ENCODE data around the gene AGTPBP1. TPM values are rescaled to one million over a fixed set of nuclear protein-coding genes. Genes with fewer than 3 reads are reported as not detected.
A peak's percentile ranks its signal among the peaks of the same experiment; 100 is the strongest.

The AGTPBP1 gene
- total RNA-seq, 2 donors from 2014 or later: 13.0 to 18.8 TPM

- Histone ChIP-seq H3K36me3 (replicated peaks in 1 of 2; ENCODE audit: insufficient read depth in 1 of 2, low read depth in 2 of 2) (no peaks in the 10 kb centered on the region), H3K9me3 (no peaks in the 10 kb centered on the region), H3K4me1 (peaks cover 8% of the 10 kb centered on the region), H3K27ac (no peak overlapping the region), H3K27me3 (no peaks in the 10 kb centered on the region), H3K4me3 (no peak overlapping the region)
- WGBS, 2 donors: 1 to 2% methylated on average over 26 to 55 of the region's 55 CpGs
- no peak for ATAC-seq
- intact Hi-C loops (cut with DNase I): no loop called here
- TF ChIP-seq CTCF (IDR thresholded peaks at IDR 0.05): no peak
- peak in 1 of 3 donors; percentile 7 for TF ChIP-seq POLR2A (IDR thresholded peaks at IDR 0.05)
- DNase-seq: peak in 2 of 4 donors; percentile 29 to 43
Measured at GRCh38 chr9:85522459-85523092, 219.2 kb downstream of the AGTPBP1 start.

GRCh38 chr9:85521371-85522197, 220.2 kb downstream of the AGTPBP1 start:
- ATAC-seq (no peak), DNase-seq (no peak)
- no peaks in the 10 kb centered on the region for H3K36me3 ChIP-seq (replicated peaks in 1 of 2; ENCODE audit: insufficient read depth in 1 of 2, low read depth in 2 of 2)
- no peaks in the 10 kb centered on the region for H3K9me3 ChIP-seq
- H3K4me1 ChIP-seq: peaks cover 8% of the 10 kb centered on the region
- H3K4me3 ChIP-seq: no peak overlapping the region
- no peak overlapping the region for H3K27ac ChIP-seq
- no peaks in the 10 kb centered on the region for H3K27me3 ChIP-seq
- 73 to 78% methylated on average over 23 of the region's 23 CpGs for WGBS, 2 donors
- intact Hi-C loops (cut with DNase I): no loop called here
- TF ChIP-seq CTCF (IDR thresholded peaks at IDR 0.05) (no peak), POLR2A (IDR thresholded peaks at IDR 0.05) (no peak)

- H3K36me3 ChIP-seq (replicated peaks in 1 of 2; ENCODE audit: insufficient read depth in 1 of 2, low read depth in 2 of 2): no peaks in the 10 kb centered on the region
Measured at GRCh38 chr9:85516976-85517637, 224.6 kb downstream of the AGTPBP1 start.

GRCh38 chr9:85516455-85516854, 225.3 kb downstream of the AGTPBP1 start:
- 24 to 40% methylated on average over 10 of the region's 10 CpGs for WGBS, 2 donors
- no peaks in the 10 kb centered on the region for H3K36me3 ChIP-seq (replicated peaks in 1 of 2; ENCODE audit: insufficient read depth in 1 of 2, low read depth in 2 of 2)
- ATAC-seq: no peak

More at GRCh38 chr9:85516976-85517637, 224.6 kb downstream of the AGTPBP1 start:
- Histone ChIP-seq H3K27me3 (no peaks in the 10 kb centered on the region), H3K27ac (no peak overlapping the region), H3K9me3 (no peaks in the 10 kb centered on the region), H3K4me1 (no peaks in the 10 kb centered on the region), H3K4me3 (no peak overlapping the region)
- DNase-seq: no peak
- WGBS, 2 donors: 69 to 79% methylated on average over 6 of the region's 6 CpGs
- intact Hi-C loops (cut with DNase I): no loop called here
- no peak for TF ChIP-seq CTCF (IDR thresholded peaks at IDR 0.05)
- no peak for TF ChIP-seq POLR2A (IDR thresholded peaks at IDR 0.05)
- ATAC-seq: no peak

More at GRCh38 chr9:85516455-85516854, 225.3 kb downstream of the AGTPBP1 start:
- H3K4me3 ChIP-seq: no peak overlapping the region
- H3K4me1 ChIP-seq: no peaks in the 10 kb centered on the region
- no peak for TF ChIP-seq POLR2A (IDR thresholded peaks at IDR 0.05)
- TF ChIP-seq CTCF (IDR thresholded peaks at IDR 0.05): no peak
- H3K27me3 ChIP-seq: no peaks in the 10 kb centered on the region
- H3K9me3 ChIP-seq: no peaks in the 10 kb centered on the region
- intact Hi-C loops (cut with DNase I): no loop called here
- DNase-seq: no peak
- H3K27ac ChIP-seq: no peak overlapping the region
